Endodermal cell (in vitro differentiated cells): ENCODE data around the gene RAPGEF4. TPM values are rescaled to one million over a fixed set of nuclear protein-coding genes. Genes with fewer than 3 reads are reported as not detected.

ENCODE experiments used
- DNase-seq: peaks from one replicate; pipeline ENCODE4 v3.0.0-alpha.2; 2017
- H3K27ac ChIP-seq: 2 replicates; pipeline ENCODE4 v1.5.1; 2013; ENCODE audit warnings: mild to moderate bottlenecking, low read depth, low read length, moderate library complexity
- H3K27me3 ChIP-seq: 2 replicates; pipeline ENCODE4 v1.6.1; 2013; ENCODE audit warnings: mild to moderate bottlenecking, low read length, moderate library complexity; ENCODE audit not compliant: insufficient read depth, control insufficient read depth, poor library complexity, severe bottlenecking
- H3K36me3 ChIP-seq: 2 replicates; pipeline ENCODE4 v1.7.0; 2013; ENCODE audit warnings: mild to moderate bottlenecking, low read length, moderate library complexity; ENCODE audit not compliant: control insufficient read depth, insufficient read depth
- H3K4me1 ChIP-seq: one replicate; pipeline ENCODE4 v1.7.0; 2013; ENCODE audit warnings: low read length; ENCODE audit not compliant: control insufficient read depth, insufficient read depth
- H3K4me3 ChIP-seq: 2 replicates; pipeline ENCODE4 v1.5.1; 2013; ENCODE audit warnings: mild to moderate bottlenecking, low read length, moderate library complexity
- H3K9ac ChIP-seq: 2 replicates; pipeline ENCODE4 v1.6.1; 2013; ENCODE audit warnings: mild to moderate bottlenecking, low read length, moderate library complexity; ENCODE audit not compliant: poor library complexity, severe bottlenecking; ENCODE audit errors: extremely low read depth
- H3K9me3 ChIP-seq: 2 replicates; pipeline ENCODE4 v1.6.1; 2013; ENCODE audit warnings: mild to moderate bottlenecking, low read length, moderate library complexity; ENCODE audit not compliant: control insufficient read depth
- H3K27ac Mint-ChIP-seq: 2 replicates; pipeline ENCODE4 v1.8.0; 2020; ENCODE audit warnings: mixed read lengths
- H3K27me3 Mint-ChIP-seq: 2 replicates; pipeline ENCODE4 v1.8.0; 2021; ENCODE audit warnings: mild to moderate bottlenecking, mixed read lengths; ENCODE audit not compliant: insufficient read depth
- H3K36me3 Mint-ChIP-seq: 2 replicates; pipeline ENCODE4 v1.8.0; 2020; ENCODE audit warnings: low read depth, mixed read lengths
- H3K4me1 Mint-ChIP-seq: 2 replicates; pipeline ENCODE4 v1.8.0; 2020; ENCODE audit warnings: mixed read lengths
- H3K4me3 Mint-ChIP-seq: 2 replicates; pipeline ENCODE4 v1.8.0; 2020; ENCODE audit warnings: mild to moderate bottlenecking, moderate library complexity, mixed read lengths
- H3K9me3 Mint-ChIP-seq: 2 replicates; pipeline ENCODE4 v1.8.0; 2020; ENCODE audit warnings: mild to moderate bottlenecking, mixed read lengths
- WGBS, 2 experiments: methylation state at CpG; one replicate each; pipeline versions ENCODE4 v1.1.5 to v1.1.7; 2013; ENCODE audit warnings: missing lambda C conversion rate in 2 of 2, mixed read lengths in 1 of 2; ENCODE audit not compliant: insufficient coverage in 1 of 2, insufficient read length in 1 of 2; 5-methylcytosine and 5-hydroxymethylcytosine counted together
- total RNA-seq, 2 donors: library from RNA; stranded (reverse); fragmentation: NEBNext Ultra II Directional in 1 of 2; extraction: Animal tissue kit (Norgen Biotek cat#: 25700) in 1 of 2; gene quantifications; 2 replicates in 1 of 2; 3 replicates in 1 of 2; pipeline ENCODE4 v1.2.1, GENCODE V29; 2021
- TF ChIP-seq, protein P1 (sequence below): fragments of 200-600 bp; sonication (generic); conservative IDR thresholded peaks from 2 replicates; pipeline ENCODE4 v1.5.0; 2021; ENCODE audit warnings: antibody characterized with exemption, mild to moderate bottlenecking

The RAPGEF4 gene
- total RNA-seq, 2 donors from 2014 or later, result 0.77 to 0.88 TPM

DNA sequence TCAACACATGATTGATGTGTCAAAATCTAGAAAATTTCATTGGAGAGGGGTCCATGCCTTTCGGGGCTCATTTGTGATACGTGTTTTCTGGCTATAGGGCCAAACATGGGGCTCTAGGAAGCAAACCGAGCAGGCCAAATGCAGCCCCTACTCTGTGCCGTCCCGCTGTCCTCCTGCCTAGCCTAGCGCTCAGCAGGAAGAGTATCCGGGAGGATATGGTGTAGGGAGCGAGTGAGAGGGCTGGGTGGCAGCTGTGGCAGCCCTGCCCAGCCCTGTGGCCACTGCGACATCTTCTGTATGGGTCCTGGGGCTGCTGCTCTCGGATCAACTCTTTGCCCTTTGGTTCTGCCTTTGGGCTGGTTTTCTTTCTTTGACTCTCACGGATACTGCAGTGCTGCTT, 219.9 kb downstream of the RAPGEF4 start:
- no peaks in the 10 kb centered on the region for H3K36me3 ChIP-seq
- TF ChIP-seq, protein P1, sequence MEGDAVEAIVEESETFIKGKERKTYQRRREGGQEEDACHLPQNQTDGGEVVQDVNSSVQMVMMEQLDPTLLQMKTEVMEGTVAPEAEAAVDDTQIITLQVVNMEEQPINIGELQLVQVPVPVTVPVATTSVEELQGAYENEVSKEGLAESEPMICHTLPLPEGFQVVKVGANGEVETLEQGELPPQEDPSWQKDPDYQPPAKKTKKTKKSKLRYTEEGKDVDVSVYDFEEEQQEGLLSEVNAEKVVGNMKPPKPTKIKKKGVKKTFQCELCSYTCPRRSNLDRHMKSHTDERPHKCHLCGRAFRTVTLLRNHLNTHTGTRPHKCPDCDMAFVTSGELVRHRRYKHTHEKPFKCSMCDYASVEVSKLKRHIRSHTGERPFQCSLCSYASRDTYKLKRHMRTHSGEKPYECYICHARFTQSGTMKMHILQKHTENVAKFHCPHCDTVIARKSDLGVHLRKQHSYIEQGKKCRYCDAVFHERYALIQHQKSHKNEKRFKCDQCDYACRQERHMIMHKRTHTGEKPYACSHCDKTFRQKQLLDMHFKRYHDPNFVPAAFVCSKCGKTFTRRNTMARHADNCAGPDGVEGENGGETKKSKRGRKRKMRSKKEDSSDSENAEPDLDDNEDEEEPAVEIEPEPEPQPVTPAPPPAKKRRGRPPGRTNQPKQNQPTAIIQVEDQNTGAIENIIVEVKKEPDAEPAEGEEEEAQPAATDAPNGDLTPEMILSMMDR, result no peak
- peaks cover 2% of the 10 kb centered on the region for H3K4me1 Mint-ChIP-seq
- H3K36me3 Mint-ChIP-seq, result no peaks in the 10 kb centered on the region
- no peak overlapping the region for H3K4me3 Mint-ChIP-seq
- no peaks in the 10 kb centered on the region for H3K27me3 ChIP-seq
- H3K4me3 ChIP-seq, result no peak overlapping the region
- no peak for DNase-seq
- 81 to 100% methylated on average over 3 to 11 of the region's 11 CpGs for WGBS, 2 experiments
- no peaks in the 10 kb centered on the region for H3K9me3 Mint-ChIP-seq
- no peak overlapping the region for H3K9ac ChIP-seq
- no peaks in the 10 kb centered on the region for H3K4me1 ChIP-seq
- H3K27me3 Mint-ChIP-seq, result no peaks in the 10 kb centered on the region
- H3K9me3 ChIP-seq, result no peaks in the 10 kb centered on the region
- no peak overlapping the region for H3K27ac Mint-ChIP-seq
- H3K27ac ChIP-seq, result no peak overlapping the region

GRCh38 chr2:172957734-172958133, 222.1 kb downstream of the RAPGEF4 start:
- Histone ChIP-seq H3K4me1 (no peaks in the 10 kb centered on the region), H3K27me3 (no peaks in the 10 kb centered on the region), H3K36me3 (no peaks in the 10 kb centered on the region), H3K4me3 (no peak overlapping the region), H3K9me3 (no peaks in the 10 kb centered on the region), H3K9ac (no peak overlapping the region), H3K27ac (no peak overlapping the region)
- H3K9me3 Mint-ChIP-seq, result no peaks in the 10 kb centered on the region
- H3K4me3 Mint-ChIP-seq, result no peak overlapping the region
- no peaks in the 10 kb centered on the region for H3K27me3 Mint-ChIP-seq
- no peaks in the 10 kb centered on the region for H3K36me3 Mint-ChIP-seq
- H3K4me1 Mint-ChIP-seq, result peaks cover 2% of the 10 kb centered on the region
- no peak overlapping the region for H3K27ac Mint-ChIP-seq
- TF ChIP-seq, protein P1, result no peak
- no peak for DNase-seq

GRCh38 chr2:172962082-172962481, 226.4 kb downstream of the RAPGEF4 start:
- H3K4me1 Mint-ChIP-seq, result peaks cover 7% of the 10 kb centered on the region
- Histone ChIP-seq H3K36me3 (no peaks in the 10 kb centered on the region), H3K27me3 (no peaks in the 10 kb centered on the region), H3K9me3 (no peaks in the 10 kb centered on the region), H3K4me1 (no peaks in the 10 kb centered on the region), H3K9ac (no peak overlapping the region), H3K27ac (no peak overlapping the region), H3K4me3 (no peak overlapping the region)
- TF ChIP-seq, protein P1, result no peak
- 88% methylated on average over 1 of the region's 1 CpG for WGBS, 2 experiments
- H3K27ac Mint-ChIP-seq, result no peak overlapping the region
- H3K36me3 Mint-ChIP-seq, result no peaks in the 10 kb centered on the region
- H3K27me3 Mint-ChIP-seq, result peaks cover 3% of the 10 kb centered on the region
- H3K4me3 Mint-ChIP-seq, result no peak overlapping the region
- no peaks in the 10 kb centered on the region for H3K9me3 Mint-ChIP-seq
- DNase-seq, result no peak
